Activated CD8-positive, alpha-beta memory T cell treated with anti-CD3 and anti-CD28 coated beads, Interleukin-2, amount 50 U/mL, for 24 hours (primary cell): ENCODE measurements around the gene C19orf47.

Experiments
- DNase-seq: peaks from one replicate; pipeline ENCODE4 v3.0.0-alpha.2; 2020; ENCODE audit errors: extremely low read depth

The C19orf47 gene

DNA sequence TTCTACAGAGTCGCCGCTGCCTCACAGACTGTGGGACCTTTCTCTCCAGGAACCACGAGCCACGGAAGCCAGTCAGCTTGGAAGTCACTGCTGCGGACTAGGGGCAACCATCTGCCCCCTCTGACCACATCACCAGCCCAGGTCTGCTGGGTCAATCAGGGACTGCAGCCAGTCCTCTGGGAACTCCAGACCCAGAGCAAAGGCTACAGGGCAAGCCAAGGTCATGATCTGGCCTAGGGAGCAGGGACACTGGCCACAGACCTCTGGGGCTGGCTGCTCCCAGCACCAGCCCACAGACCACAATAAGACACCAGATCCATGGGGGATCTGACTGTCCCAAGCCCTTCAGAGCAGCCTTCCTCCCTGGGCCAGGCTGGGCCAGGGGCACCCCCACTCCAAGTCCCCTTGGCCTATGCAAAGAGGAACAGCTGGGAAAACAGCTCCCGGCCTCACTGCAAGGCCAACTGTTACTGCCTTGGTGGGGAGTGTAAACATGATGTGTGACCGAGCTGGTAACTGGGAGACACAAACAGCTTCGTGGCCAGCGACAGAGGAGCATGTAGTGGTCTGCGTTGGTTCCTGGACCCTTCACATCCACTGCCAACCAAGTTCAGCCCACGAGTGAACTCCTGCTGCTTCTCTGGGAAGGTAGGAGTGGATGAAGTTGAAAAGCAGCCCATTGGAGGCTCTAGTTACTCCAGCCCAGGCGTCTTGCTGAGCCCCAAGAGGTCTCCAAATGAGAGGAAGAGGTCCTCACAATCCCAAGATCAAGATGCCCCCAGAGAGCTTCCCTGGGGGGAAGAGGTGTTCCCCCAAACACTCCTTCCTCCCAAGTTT, 64.6 kb downstream of the C19orf47 start:
- DNase-seq = no peak

DNA sequence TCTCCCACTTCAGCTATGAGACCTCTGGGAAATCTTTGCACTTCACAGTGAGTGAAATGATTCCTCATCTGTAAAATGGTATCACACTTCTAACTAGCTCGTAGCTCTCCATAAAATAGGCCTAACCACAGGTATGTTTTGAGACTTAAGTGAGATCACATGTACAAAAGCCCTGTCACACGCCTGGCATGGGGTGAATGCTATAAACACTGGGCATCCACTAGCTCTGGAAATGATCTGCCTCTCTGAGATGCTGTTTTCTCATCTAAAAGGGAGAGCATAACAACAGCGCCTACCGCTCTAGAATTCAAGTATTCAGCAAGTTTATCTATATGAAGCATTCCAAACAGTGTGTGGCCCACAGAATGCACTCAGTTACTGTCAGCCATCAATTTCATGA, 65.3 kb downstream of the C19orf47 start:
- no peak for DNase-seq

DNA sequence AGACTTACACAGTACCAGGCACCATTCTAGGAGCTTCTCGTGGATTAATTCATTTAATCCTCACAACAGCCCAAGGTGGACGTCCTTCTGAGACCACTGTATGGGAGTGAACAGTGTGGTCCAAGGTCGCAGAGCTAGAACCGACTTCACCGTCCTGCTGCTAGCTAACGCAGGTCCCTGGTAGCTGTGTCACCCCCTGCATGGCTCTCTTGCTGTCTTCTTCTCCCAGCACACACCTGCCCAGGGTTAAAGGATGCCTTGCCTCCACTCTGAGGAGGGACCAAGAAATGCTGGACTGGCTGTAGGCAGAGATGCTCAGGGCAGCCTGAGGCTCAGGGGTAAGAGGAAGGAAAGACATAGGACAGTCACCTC, 66.0 kb downstream of the C19orf47 start:
- DNase-seq = no peak

DNA sequence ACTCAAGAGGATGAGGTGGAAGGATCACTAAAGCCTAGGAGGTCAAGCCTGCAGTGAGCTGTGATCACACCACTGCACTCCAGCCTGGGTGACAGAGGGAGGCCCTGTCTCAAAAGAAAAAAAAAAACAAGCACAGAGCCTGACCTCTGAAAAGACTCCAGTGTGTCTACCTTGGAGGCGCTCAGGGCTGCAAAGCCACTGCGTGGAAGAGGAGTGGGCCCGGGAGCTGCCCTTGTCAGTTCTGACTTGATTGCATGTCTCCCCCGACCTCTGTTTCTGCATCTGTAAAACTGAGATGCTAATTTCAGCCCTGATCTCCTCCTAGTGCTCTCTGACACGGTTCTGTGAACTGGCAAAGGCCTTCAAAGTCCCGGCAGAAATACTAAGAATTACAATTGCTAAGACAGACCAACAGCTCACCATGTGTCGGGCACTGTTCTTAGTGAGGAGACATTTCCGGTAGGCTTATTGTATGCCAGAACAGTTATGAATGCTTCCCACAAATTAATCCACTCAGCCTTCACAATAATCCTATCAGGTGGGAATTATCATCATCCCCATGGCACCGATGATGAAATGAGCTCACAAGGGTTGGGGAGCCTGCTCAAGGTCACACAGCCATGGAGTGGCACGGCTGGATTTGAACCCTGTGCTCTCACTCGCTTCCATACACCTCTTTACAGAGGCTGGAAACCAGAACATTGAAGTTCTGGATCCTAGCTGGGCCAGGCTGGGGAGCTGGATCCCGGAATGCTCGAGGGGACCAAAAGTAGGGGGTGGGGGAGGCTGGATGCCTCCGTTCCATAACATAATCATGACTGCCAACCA, 66.6 kb downstream of the C19orf47 start:
- DNase-seq = no peak

DNA sequence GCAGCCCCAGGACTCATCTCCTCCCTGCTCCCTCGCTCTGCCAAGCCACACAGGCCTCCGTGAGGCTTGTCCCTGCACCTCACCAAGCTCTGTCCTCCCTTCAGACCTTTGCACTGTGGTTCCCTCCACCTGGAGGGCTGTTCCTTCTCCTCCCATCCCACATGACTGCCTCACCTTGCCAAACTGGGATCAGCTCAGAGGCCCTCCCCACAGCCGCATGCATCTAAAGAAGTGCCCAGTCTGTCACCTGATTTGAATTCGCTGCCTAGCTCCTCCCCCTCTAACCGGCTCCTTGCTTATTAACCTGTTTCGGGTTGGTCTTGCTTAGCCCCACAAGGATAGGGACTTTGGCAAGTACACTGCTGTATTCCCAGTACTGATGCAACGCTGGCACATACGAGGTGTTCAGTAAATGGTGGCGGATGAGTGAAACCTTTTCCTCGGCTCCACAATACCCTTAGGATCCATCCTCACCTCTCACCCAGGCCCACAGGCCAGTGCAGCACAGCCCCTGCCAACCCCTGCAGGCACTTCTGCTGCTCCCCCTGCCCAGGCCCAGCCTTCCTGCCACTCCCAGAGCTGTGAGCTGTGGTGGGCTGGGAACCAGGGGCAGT, 67.5 kb downstream of the C19orf47 start:
- no peak for DNase-seq

DNA sequence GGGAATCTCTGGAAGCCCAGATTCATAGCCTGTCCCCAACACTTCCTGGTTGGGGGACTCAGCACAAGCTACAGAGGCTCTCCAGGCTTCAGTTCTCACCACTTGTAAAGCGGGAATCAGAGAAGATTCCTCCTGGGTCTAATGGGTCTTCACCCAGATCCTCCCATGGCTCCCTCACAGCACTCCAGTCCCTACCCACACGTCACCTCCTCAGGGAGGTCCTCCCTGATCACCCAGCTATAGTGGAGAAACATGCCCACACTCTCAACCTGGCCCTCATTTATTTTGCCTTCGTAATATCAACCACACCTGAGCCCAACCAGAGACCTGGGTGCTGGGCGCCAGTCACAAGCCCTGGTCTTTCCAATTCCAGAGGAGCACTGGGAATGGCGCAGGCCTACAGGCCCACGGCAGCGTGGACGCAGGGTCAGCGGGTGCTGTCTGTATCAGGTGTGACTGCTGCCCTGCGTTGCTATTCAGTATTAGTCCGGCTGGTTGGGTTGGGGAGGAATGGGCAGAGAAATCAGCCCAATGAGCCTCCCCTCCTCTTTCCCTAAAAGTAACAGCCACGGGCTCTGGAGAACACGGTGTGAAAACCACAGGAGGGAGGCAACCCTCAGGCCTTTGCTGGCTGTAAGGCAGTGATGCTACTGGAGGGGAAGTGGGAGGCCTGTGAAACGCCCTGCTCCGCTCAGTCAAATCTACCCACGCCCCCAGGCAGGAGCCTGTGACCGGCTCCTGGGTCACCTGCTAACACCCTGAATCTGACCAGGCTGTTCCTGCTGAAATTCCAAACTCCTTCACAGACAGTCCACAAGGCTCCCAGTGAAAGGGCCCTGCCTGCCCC, 68.2 kb downstream of the C19orf47 start:
- DNase-seq = no peak

DNA sequence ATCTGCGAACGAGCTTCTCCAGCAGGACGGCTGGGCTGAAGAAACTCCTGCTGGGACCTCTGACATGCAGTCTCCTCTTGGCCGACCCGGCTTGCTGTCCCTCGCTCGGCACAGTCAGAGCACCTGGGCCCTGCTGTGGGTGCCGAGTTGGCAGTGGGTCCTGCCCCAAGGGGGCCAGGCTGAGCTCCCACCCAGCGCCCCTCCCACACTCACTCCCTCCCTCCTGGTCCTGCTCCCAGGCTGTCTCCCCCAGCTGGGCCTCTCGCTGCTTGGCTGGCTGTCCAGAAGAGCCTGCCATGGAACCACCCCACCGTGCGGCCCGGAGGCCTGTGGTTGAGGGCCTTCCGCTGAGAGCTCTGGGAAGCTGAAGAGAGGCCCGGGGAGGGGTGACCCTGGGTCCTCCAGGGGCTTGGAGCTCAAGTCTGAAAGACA, 69.1 kb downstream of the C19orf47 start:
- no peak for DNase-seq

DNA sequence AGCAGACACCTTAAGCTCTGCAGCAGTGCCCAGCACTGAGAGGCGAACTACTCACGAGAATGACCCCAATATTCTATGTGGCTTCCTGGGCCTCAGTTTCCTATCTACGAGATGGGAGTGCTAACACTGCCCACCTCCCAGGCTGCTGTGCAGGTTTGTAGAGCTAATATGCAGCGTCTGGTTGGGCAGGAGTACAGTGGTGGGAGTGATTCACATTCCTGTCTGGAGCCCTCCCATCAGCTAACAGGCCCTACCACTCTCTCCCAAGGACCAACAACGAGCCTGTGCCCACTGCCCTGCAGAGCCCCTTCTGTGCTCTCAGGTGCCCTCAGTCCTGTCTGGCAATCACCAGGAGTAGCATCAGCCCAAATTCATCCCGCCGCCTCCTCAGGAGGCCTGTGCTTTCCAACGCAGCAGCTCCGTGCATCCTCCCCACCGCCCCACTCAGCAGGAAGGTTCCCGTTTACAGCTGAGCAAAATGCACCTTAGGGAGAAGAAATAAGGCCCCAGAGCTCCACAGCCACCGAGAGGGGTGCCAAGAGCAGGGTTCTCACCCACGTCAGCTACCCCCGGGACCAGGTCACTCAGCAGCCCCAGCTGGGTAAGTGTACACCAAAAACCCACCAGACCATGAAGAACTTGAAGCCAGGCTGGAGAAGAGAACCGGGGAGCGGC, 69.7 kb downstream of the C19orf47 start:
- DNase-seq = no peak

DNA sequence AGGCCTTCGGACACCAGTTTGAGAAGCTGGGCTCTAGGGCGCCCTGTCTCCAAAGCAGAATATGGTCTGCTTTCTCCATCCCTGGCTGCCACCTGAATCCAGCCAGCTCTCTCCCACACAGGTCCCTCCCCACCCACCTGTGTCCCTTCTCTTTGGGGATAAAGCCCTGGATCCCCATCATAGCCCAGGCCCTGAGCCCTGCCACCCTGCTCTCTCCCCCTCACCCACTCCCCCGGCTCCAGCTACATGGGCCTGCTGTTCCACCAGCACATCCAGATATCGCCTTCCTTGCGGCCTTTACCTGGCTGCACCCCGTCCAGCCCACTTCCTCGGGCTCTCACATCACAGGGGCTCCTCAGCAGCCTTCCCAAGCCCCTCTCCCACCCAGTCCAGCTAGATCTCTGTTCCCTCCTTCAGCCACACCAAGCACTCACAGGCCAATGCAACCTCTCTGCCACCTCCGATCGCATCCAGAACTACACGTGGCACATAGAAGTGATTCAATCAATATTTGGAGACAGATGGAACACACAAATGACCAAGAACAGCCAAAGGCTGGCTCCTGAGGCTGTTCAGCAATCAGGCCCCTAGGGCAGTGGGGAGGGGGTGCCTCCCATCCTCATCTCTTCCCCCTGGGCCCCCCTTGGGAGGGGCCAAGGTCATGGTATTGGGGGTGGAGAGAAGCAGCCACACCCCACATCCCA, 70.7 kb downstream of the C19orf47 start:
- DNase-seq = no peak

DNA sequence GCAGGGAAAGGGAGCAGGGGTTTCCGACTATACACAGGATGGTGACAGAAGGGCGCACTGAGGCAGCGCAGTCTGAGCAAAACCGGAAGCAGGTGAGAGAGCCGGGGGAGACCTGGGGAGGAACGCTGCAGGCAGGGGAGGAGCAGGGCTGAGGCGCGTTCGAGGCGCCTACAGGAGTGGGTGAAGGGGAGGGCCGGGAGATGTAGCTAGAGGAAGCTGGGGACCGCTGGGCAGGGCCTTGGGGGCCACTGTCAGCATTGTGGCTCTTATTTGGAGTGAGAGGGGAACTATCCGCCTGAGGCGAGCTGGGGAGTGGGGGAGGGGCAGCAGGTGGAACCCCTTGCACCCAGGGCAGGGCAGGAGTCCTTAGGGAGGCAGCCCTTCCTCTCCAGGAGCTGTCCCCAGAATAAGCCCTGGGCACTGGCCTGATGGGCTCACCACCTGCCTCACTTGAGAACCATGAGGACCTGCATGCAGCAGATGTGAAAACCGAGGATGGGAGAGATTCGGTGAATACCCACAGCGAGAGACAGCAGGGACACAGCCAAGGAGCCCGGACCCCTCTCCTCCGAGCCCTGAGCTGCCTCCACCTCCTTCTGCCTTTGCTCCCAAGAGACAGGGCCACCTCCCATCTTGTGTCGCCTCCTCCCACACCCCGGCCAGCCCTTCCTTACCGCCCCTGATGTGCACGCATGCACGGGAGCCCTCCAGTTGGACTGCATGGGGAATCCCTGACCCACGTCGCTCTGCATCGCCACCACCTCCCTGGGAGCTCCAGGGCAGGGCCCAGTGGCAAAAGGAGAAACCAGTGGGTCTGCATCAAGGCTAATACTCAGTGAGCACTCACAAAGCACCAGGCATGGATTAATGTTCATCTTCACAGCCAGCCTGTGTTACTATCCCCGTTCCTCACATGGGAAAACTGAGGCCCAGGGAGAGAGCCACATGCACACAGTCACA, 73.3 kb downstream of the C19orf47 start:
- no peak for DNase-seq

DNA sequence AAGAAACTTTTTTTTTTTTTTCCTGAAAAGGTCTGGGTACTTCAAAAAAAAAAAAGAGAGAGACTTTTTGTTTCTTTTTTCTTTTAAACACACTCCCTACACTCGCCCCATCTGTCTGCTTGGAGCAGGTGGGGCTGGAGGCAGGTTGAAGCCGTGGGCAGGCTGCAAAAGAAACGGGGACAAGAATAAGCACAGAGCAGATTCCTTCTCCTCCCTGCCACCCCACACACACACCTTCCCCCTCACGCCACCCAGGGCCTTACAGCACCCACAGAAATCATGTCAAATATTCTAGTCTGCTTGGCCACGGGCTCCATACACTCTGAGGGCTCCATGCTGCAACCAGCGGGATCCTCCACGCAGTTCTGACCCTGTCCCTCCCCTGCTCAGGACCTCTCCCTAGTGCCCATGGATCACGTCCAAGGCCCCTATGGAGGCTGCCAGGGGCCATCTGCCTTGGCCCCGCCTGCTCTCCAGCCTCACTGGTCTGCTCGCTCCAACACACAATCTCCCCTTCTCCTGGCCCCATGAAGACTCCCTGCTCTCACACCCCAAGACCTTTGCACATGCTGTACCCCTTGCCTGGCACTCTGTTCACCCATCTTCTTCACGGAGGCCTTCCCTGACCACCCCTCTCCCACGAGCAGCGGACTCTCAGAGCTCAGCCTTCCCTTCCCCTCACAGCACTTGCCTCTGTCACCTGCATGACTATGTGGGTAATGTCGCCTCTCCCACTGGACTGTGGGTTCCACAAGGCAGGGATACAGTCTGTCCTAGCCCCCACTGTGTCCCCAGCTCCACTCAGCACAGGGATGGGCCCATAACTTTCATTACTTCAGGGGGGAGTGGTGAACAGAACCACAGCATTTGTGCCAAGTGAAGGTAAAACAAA, 74.5 kb downstream of the C19orf47 start:
- DNase-seq = no peak

DNA sequence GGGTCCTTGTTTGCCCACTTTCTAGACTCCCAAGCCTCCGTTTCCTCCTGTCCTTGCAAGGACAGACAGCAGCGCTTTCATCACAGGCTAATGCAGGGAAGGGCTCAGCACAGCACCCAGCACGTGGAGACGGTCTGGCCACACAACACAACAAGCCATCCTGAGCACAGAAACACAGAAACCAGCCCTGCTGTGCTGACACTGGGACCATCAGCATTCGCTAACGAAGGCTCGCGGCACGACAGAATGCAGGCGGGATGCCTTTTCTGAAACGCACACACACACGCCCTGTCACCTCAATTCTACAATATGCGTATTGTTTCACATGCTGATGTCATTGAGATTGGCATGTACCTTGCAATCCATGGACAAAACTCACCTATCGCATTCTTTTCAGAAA, 75.9 kb downstream of the C19orf47 start:
- DNase-seq = no peak

DNA sequence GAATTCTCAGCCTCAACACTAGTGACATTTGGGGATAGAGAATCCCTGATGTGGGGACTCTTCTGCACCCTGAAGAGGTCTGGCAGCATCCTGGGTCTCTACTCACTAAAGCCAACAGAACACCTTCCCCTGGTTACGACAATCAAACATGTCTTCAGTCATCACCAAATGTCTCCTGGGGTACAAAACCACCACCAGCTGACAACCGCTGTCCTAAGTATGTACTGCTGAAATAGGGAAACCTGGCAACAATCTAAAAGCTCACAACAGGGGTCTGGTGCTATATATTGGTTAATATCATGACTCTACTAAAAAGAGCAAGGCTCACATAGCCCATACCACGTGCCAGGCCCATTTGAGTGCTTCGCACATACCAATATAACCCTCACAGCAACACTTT, 76.5 kb downstream of the C19orf47 start:
- no peak for DNase-seq

DNA sequence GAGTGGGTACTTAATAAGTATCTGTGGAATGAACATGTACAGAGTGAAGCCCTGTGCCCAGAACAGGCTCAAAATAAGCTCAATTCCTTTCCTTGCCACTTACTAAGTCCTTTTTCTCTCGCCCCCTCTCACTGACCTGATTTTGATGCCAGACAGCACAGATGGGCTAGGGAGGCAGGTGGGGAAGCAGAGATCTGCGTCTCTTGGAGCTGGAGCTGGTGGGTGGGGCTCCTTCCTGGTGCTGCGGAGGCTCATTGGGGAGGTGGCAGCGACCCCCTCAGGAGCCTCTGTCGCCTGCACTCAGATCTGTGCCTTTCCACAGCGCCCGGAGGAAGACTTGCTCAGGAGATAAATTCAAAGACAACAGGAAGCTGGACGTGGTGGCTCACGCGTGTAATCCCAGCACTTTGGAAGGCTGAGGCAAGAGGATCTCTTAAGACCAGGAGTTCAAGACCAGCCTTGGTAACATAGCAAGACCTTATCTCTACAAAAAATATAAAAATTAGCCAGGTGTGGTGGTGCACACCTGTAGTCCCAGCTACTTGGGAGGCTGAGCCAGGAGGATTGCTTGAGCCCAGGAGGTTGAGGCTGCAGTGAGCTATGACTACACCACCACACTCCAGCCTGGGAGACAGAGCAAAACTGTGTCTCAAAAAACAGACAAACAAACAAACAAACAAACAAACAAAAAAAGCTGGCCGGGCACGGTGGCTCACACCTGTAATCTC, 77.7 kb downstream of the C19orf47 start:
- DNase-seq = no peak
